Stomach (tissue), 9 donors: Measurements from ENCODE around the gene MZF1. TPM values are rescaled to one million over a fixed set of nuclear protein-coding genes. Genes with fewer than 3 reads are reported as not detected.
A peak's percentile ranks its signal among the peaks of the same experiment; 100 is the strongest.
"Not testable (repeated sequence)": the region's sequence is repeated elsewhere in the genome, so short reads cannot be mapped to it uniquely, and the experiment has no call there.

Experiments used
- DNase-seq, 2 donors: peaks; one replicate each; pipeline versions ENCODE4 v3.0.0 to v3.0.0-alpha.2; 2013 to 2019
- H3K27ac ChIP-seq, 5 donors: fragments of 200-600 bp in 4 of 5; sonication (generic) in 4 of 5; one replicate each; pipeline ENCODE4 v1.5.1; 2013 to 2019; ENCODE audit warnings: mild to moderate bottlenecking in 1 of 5, moderate library complexity in 1 of 5
- H3K27me3 ChIP-seq, 3 donors: fragments of 200-600 bp; sonication (generic); one replicate each; pipeline ENCODE4 v1.5.1; 2017 to 2019; ENCODE audit warnings: mixed run types in 1 of 3
- H3K36me3 ChIP-seq, 4 donors: fragments of 200-600 bp; sonication (generic); 1 replicate in 3 of 4; 2 replicates in 1 of 4; pipeline ENCODE4 v1.5.1; 2016 to 2019
- H3K4me1 ChIP-seq, 4 donors: fragments of 200-600 bp; sonication (generic); one replicate each; pipeline ENCODE4 v1.5.1; 2016 to 2019
- H3K4me3 ChIP-seq, 4 donors: fragments of 200-600 bp; sonication (generic) in 3 of 4; one replicate each; pipeline ENCODE4 v1.5.1; 2016 to 2019; ENCODE audit warnings: mild to moderate bottlenecking in 1 of 4
- H3K9me3 ChIP-seq, 4 donors: fragments of 200-600 bp; sonication (generic); one replicate each; pipeline ENCODE4 v1.5.1; 2016 to 2019
- CTCF ChIP-seq, 7 experiments: fragments of 450-650 bp in 4 of 7; fragments of 200-600 bp in 3 of 7; sonication (generic) in 3 of 7; IDR thresholded peaks; one replicate each; pipeline ENCODE4 v1.5.1; 2016 to 2019; ENCODE audit warnings: antibody characterized with exemption in 7 of 7, control low read depth in 2 of 7, mild to moderate bottlenecking in 1 of 7
- EP300 ChIP-seq: sonication (generic); formaldehyde crosslinking; IDR thresholded peaks from one replicate; pipeline ENCODE4 v1.6.1; 2017; ENCODE audit warnings: antibody characterized with exemption
- POLR2A ChIP-seq, 4 donors: fragments of 450-650 bp; IDR thresholded peaks; one replicate each; pipeline ENCODE4 v1.6.1; 2016; ENCODE audit warnings: antibody characterized with exemption in 4 of 4, control low read depth in 2 of 4, mild to moderate bottlenecking in 1 of 4, moderate library complexity in 1 of 4
- POLR2AphosphoS5 ChIP-seq, 3 donors: sonication (generic); formaldehyde crosslinking; IDR thresholded peaks; one replicate each; pipeline ENCODE4 v1.6.1; 2016; ENCODE audit warnings: antibody characterized with exemption in 3 of 3
- WGBS, 5 donors: extraction: QIAGEN DNeasy Blood & Tissue Kit in 3 of 5; methylation state at CpG; one replicate each; pipeline versions ENCODE4 v1.1.5 to v1.1.7; 2013 to 2018; 5-methylcytosine and 5-hydroxymethylcytosine counted together
- intact Hi-C: fragments of 100-400 bp; cut with DNase I; formaldehyde crosslinking; loops from one replicate; pipeline ENCODE4 v1.15.1; 2023; ENCODE audit warnings: low total_unique reads
- polyA plus RNA-seq, 3 donors: library from polyadenylated mRNA; stranded (reverse); fragments of 200-250 nt; gene quantifications; one replicate each; pipeline ENCODE4 v1.2.3, GENCODE V29; 2013
- total RNA-seq, 5 donors: library from RNA; depleted of rRNA; stranded (reverse); fragments of >200 nt; gene quantifications; one replicate each; pipeline versions ENCODE4 v1.1.0 to v1.2.3, GENCODE V29; 2014 to 2016
- donor health status: healthy with polysubstance abuse.
- donor health status: Bipolar disorder and iron deficiency.
- donor health status: healthy.

The MZF1 gene
- total and polyA plus RNA-seq, 8 donors = 14.0 to 84.9 (median 49.3) TPM

DNA sequence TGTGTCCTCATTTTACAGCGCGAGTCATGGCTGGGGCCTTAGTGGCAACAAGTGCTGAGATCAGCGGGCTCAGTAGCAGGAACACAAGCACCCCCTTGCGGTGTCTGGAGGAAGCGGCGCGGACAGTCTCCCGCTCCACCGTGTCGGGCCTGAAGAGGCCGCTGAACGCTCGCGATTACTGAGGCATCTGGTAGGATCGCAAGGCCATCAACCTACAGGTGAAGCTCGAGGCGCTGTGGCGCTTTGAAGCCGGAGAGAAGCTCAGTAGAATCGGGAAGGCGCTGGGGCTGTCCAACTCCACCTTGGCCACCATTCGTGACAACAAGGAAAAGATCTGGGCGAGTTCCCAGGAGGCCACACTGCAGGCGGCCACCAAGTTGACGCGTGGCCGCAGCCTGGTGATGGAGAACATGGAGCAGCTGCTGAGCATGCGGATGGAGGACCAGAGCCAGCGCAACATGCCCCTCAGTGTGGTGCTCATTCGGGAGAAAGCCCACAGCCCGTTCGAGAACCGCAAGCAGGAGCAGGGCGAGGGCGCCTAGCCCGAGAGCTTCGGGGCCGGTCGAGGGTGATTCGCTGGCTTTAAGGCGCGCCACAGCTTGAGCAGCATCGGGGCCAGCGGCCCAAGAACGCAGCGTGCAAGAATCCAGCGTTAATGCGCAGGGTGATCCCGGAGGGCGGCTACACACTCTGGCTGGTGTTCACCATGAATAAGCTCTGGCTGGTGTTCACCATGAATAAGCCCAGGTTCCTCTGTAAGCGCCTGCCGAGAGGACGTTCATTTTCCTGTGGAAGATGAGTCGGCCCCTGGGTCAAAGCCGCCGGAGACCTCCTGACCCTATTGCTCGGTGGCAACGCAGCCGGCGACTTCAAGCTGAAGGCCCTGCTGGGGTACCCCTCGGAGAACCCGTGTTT is 8.3 kb upstream of the MZF1 start:
- Histone ChIP-seq H3K4me3 (no peak overlapping the region), H3K27me3 (no peaks in the 10 kb centered on the region), H3K9me3 (no peaks in the 10 kb centered on the region), H3K27ac (peak overlapping the region in 4 of 5 donors; percentile 52 to 82 (median 62)), H3K4me1 (peaks cover 8 to 46% (median 22%) of the 10 kb centered on the region in 4 donors), H3K36me3 (peaks cover 17 to 41% (median 33%) of the 10 kb centered on the region in 4 donors)
- intact Hi-C loops = no loop called here
- peak; percentile 89 to 95 for DNase-seq
- TF ChIP-seq POLR2AphosphoS5 (IDR thresholded peaks at IDR 0.05) (peak; percentile 33 to 76 (median 60)), EP300 (no peak), POLR2A (IDR thresholded peaks at IDR 0.05) (no peak), CTCF (IDR thresholded peaks at IDR 0.05) (peak in 5 of 7 experiments; percentile 84 to 92 (median 86))
- WGBS, 5 donors = 66 to 73% (median 71%) methylated on average over 51 to 62 of the region's 62 CpGs

GRCh38 chr19:58579473-58580142 is 6.5 kb upstream of the MZF1 start:
- TF ChIP-seq POLR2AphosphoS5 (IDR thresholded peaks at IDR 0.05) (no peak), POLR2A (IDR thresholded peaks at IDR 0.05) (no peak), CTCF (IDR thresholded peaks at IDR 0.05) (no peak), EP300 (no peak)
- intact Hi-C loops = no loop called here
- WGBS, 5 donors = 88 to 93% (median 89%) methylated on average over 8 of the region's 8 CpGs
- no peaks in the 10 kb centered on the region for H3K27me3 ChIP-seq
- DNase-seq = no peak
- H3K4me1 ChIP-seq = peaks cover 9 to 55% (median 32%) of the 10 kb centered on the region in 4 donors
- peaks cover 17 to 37% (median 31%) of the 10 kb centered on the region in 4 donors for H3K36me3 ChIP-seq
- H3K4me3 ChIP-seq = no peak overlapping the region
- H3K27ac ChIP-seq = peak overlapping the region in 1 of 5 donors; percentile 82
- no peaks in the 10 kb centered on the region for H3K9me3 ChIP-seq

- Histone ChIP-seq H3K4me3 (no peak overlapping the region), H3K36me3 (peaks cover 17 to 29% (median 21%) of the 10 kb centered on the region in 4 donors), H3K27ac (no peak overlapping the region), H3K27me3 (no peaks in the 10 kb centered on the region), H3K9me3 (no peaks in the 10 kb centered on the region), H3K4me1 (peaks cover 19 to 66% (median 43%) of the 10 kb centered on the region in 4 donors)
- 84 to 92% (median 89%) methylated on average over 11 of the region's 11 CpGs for whole genome bisulfite sequencing, 5 donors
- DNase-seq = peak in 1 of 2 donors; percentile 8
- intact Hi-C loops = no loop called here
- TF ChIP-seq EP300 (no peak), POLR2AphosphoS5 (IDR thresholded peaks at IDR 0.05) (no peak), CTCF (IDR thresholded peaks at IDR 0.05) (no peak), POLR2A (IDR thresholded peaks at IDR 0.05) (no peak)
Observed at GRCh38 chr19:58578012-58578925, 5.1 kb upstream of the MZF1 start.

DNA sequence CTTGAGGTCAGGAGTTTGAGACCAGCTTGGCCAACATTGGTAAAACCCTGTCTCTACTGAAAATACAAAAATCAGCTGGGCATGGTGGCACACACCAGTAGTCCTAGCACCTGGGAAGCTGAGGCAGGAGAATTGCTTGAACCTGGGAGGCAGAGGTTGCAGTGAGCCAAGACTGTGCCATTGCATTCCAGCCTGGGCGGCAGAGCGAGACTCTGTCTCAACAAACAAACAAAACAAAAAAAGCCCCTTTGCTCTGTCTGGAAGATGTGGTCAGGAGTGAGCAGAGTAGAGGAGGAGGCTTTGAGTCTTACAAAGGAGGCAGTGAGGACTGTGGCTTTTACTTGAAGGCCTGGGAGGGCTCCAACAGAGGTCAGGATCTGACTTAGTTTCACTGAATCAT is 4.4 kb upstream of the MZF1 start:
- H3K27me3 ChIP-seq, H3K9me3 ChIP-seq, H3K4me3 ChIP-seq, H3K27ac ChIP-seq, intact Hi-C loops, DNase-seq: not testable (repeated sequence)
- WGBS, 5 donors = 90 to 100% (median 97%) methylated on average over 2 of the region's 2 CpGs
- peaks cover 11 to 22% (median 14%) of the 10 kb centered on the region in 4 donors for H3K36me3 ChIP-seq
- H3K4me1 ChIP-seq = peaks cover 19 to 66% (median 43%) of the 10 kb centered on the region in 4 donors
